LNCAP (cell line): Measurements from ENCODE around the gene MFN1.

Source experiments
- TF ChIP-seq, protein P1 (sequence below): fragments of 450-650 bp; IDR thresholded peaks from 2 replicates; pipeline ENCODE4 v1.5.1; 2017; ENCODE audit warnings: mild to moderate bottlenecking

MFN1 gene

DNA sequence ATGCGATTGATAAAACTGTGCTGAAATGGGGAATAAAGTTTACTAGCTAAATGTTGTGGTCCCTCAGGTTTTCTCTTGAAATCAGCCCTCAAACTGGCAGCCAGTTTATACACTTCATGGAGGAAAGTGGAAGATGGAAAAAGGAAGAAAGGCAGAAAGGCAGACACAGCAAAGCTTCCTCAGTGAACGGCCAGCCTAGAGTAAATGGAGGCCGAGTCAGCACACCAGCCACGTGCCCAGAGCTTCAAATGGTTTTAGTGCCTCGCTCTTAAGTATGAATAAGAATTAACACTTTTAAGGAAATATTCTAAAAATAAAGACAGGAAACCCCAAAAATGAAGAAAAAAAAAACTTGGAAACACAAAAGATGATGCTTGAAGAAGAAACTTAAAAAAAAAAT, 55.5 kb downstream of the MFN1 start:
- TF ChIP-seq, protein P1, sequence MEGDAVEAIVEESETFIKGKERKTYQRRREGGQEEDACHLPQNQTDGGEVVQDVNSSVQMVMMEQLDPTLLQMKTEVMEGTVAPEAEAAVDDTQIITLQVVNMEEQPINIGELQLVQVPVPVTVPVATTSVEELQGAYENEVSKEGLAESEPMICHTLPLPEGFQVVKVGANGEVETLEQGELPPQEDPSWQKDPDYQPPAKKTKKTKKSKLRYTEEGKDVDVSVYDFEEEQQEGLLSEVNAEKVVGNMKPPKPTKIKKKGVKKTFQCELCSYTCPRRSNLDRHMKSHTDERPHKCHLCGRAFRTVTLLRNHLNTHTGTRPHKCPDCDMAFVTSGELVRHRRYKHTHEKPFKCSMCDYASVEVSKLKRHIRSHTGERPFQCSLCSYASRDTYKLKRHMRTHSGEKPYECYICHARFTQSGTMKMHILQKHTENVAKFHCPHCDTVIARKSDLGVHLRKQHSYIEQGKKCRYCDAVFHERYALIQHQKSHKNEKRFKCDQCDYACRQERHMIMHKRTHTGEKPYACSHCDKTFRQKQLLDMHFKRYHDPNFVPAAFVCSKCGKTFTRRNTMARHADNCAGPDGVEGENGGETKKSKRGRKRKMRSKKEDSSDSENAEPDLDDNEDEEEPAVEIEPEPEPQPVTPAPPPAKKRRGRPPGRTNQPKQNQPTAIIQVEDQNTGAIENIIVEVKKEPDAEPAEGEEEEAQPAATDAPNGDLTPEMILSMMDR = no peak

DNA sequence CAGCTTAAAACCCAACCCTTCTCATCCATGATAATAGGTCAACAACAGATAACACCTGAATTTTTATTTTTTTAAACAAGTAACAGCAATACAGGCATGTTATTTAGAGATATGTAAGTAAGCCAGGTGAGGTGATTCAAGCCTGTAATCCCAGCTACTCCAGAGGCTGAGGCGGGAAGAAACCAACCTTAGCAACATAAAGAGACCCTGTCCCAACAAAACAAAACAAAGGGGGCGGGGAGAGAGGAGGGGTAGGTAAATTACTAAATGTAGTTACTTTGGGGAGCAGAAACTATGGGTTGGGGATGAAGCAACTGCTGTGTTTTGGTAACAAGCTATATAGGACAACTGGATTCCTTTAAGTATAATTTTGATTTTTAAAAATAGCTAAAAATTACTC, 56.8 kb downstream of the MFN1 start:
- TF ChIP-seq, protein P1 = no peak

DNA sequence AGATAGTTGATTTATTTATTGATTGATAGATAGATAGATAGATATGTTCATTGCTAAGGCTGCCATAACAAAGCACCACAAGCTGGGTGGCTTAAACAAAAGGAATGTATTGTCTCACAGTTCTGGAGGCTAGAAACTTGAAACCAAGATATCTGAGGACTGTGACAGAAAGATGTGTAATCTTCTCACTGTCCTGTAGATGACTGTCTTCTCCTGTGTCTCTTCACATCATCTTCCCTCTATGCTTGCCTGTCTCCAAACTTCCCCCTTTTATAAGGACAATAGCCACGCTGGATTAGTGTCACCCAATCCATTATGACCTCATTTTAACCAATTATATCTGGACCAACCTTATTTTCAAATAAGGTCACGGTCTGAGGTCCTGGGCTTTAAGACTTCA, 62.8 kb downstream of the MFN1 start:
- TF ChIP-seq, protein P1 = no peak

DNA sequence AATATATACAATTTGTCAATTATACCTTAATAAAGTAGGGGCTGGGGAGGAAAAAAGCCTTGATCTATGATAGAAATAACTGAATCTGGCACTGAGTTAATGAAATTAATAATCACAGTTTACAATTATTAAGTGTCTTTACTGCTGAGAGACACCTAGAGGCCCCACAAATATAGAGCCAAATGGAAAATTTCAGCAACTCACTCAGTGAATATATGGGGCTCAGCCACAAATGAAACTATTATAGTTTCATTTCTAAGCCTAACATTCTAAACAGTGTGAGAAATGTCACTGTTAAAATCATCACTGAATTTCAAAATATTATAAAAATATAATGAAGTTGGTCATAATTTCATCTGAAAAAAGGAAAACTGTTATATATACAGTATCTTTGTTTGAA, 63.5 kb downstream of the MFN1 start:
- TF ChIP-seq, protein P1 = no peak

DNA sequence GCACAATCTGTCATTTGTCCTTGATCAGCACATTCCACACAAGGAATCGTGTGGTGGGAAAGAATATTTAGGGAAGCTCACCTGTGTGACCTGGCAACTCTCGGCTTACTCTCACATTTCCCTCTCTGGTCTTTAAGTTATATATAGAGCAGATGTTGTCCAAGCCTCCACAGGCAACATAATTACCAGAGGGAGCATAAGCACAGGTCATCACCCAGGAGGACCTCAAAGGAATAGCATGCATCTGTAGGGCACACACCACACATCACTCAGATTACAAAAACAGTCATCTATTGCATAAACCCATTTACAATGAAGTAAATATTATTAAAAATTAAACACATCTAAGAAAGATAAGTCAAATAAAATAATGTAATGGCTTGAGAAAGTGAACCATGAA, 67.3 kb downstream of the MFN1 start:
- TF ChIP-seq, protein P1 = no peak

DNA sequence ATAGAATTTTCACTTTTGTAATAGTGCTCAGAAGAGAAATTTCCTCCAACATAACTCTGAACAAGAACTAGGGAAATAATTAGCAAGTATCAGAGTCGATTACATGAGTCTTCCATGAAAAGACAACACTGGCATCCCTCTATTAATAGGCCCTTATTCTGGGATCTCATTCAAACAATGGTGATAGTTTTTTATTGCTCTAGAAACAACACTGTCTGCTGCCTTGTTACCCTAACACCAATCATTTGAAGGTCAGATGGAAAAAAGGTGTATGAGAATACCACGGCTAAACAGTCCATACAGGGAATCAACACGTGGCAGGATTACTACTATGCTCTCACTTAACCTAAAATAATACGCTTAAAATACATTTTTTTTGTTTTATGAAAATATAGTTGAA, 67.9 kb downstream of the MFN1 start:
- TF ChIP-seq, protein P1 = no peak

DNA sequence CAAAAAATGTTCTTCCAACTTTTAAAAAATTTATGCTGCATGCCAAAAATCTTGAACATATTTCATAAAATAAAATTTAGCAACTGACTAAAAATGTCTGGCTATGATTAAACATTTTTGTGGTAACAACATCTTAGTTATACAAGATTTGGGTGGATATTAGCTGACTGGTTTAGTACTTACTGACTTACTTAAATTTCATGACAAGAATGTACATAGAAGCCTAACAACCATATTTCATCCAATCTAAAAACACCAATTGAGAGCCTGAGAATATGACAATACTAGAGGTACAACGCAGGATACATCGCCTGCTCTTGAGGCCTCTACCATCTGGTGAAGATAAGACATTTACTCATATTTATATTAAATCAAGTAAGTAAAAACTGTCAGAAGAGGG, 69.2 kb downstream of the MFN1 start:
- TF ChIP-seq, protein P1 = no peak

DNA sequence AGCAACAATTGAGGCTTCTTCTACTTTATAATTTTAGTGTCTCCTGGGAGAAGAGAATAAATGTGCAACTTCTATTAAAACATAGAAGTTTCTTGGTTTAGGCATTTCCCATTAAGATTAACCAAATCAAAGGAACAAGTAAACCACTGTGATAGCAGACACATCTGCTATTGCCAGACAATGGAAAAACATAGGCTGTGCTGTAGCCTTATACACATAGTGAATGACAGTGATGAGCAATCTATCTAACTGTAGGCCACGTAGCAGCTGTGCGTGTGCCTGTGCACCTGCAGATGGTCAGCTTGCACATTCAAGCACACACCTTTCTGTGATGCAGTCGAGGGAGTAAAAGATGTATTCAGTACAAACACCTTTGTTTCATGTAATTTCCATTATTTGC, 71.1 kb downstream of the MFN1 start:
- TF ChIP-seq, protein P1 = no peak
